IPS-NIHi7 (cell line): ENCODE results near the gene PPARG.
"Not testable (repeated sequence)": the region's sequence is repeated elsewhere in the genome, so short reads cannot be mapped to it uniquely, and the experiment has no call there.

Experiments
- DNase-seq: peaks from one replicate; pipeline ENCODE4 v3.0.0; 2012; ENCODE audit warnings: mixed read lengths; ENCODE audit errors: extremely low spot score

The PPARG gene

GRCh38 chr3:12440927-12441714 lies 152.3 kb downstream of the PPARG start:
- DNase-seq: no peak

- no peak for DNase-seq
Measured at GRCh38 chr3:12442654-12443501, 154.0 kb downstream of the PPARG start.

GRCh38 chr3:12443781-12444522 lies 155.1 kb downstream of the PPARG start:
- no peak for DNase-seq

- peak; percentile 80 for DNase-seq
Measured at GRCh38 chr3:12444582-12445471, 156.0 kb downstream of the PPARG start.

DNA sequence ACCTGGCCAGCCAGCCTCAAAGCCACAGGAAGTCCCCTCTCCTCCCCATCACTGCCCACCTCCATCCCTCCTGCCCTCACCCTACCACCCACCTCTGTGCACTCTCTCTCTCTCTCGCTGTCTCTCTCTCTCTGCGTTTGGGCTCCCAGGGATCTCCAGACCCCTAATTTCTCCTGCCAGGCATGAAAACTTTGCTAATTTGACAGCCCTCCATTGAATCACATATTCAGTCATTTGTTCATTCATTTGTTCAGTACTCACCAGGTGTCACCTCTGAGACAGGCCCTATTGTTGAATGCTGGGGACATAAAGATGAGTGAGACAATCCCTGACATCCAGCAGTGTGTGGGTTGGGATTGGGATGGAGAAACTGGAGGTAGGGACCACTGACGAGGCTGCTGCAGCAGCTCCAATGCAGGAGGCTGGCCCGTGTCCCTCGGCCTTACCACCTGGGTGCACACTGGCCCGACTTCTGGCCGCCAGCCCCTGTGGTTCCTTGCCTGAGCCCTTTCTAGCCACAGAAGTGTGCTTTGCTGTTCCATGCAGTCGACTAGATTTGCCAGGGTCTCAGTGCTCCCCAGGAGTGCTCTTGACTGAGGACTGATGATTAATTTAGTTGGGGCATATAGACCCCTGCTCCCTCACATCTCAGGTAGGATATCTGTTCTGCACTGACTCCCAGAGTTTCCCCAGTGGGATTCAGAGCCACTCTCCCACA lies 156.8 kb downstream of the PPARG start:
- no peak for DNase-seq

- no peak for DNase-seq
Measured at GRCh38 chr3:12446298-12446697, 157.4 kb downstream of the PPARG start.

DNA sequence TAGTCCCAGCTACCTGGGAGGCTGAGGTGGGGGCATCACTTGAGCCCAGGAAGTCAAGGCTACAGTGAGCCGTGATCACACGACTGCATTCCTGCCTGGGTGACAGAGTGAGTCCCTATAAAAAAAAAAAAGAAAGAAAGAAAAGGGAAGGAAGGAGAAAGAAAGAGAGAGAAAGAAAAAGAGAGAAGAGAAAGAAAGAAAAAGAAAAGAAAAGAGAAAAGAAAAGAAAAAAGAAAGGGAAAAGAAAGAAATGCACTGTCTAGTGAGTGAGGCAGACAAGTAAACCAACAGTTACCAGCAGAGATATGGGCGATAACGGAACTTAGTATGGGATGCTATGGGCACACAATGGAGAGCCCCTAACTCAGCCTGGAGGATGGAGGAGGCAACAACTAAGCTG lies 158.2 kb downstream of the PPARG start:
- DNase-seq: no peak

- peak; percentile 51 for DNase-seq
Measured at GRCh38 chr3:12448404-12449202, 159.7 kb downstream of the PPARG start.

DNA sequence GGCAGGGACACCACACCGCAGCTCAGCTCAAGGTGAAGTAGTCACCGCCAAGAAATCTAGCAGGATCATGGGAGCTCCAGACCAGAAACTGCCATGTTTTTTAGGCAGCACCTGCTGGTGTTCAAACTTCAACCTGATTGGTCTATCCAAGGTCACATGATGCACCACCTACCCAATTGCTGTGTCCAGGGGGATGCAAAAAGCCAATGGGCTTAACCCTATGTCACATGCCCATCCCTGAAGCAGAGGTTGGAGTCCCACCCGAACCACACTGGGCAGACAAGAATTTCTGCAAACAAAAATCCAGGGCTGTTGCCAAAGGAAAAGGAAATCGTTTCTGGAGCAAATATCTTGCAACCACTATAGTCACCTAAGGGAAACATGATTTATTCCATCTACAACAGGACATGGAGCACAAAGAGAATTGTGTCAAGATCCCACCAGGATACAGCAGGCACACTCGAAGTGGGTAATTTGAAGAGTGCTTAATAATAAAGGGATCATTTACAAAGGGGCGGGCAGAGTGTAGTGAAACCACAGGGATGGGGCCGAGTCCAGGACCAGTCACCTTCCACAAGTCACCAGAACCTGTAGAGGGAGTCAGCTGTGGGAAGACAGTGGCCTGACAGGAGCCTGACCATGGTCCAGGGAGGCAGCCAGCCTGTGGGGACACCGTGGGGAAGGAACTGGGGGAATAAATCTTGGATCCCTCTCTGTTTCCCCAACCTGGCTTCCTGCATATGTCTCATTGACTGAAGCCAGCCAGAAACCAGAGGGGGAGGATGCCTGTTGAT lies 161.2 kb downstream of the PPARG start:
- no peak for DNase-seq

- DNase-seq: no peak
Measured at GRCh38 chr3:12451481-12451880, 162.6 kb downstream of the PPARG start.

- no peak for DNase-seq
Measured at GRCh38 chr3:12451960-12452359, 163.1 kb downstream of the PPARG start.

- DNase-seq: no peak
Measured at GRCh38 chr3:12452361-12453330, 163.8 kb downstream of the PPARG start.

- no peak for DNase-seq
Measured at GRCh38 chr3:12454076-12454815, 165.4 kb downstream of the PPARG start.

DNA sequence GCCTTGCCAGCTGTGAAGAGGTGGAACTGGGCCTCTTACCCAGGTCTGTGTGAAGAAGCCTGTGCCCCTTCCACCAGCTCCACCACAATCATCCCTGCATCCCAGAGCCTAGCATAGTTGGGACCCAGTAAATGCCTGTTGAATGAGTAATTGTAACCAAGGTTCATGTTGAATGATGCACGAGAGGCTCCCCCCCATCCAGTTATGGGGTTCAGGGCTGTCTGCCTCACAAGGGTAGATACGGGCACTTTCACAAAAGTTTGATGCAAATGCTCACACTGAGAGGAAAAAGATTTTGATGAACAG lies 165.9 kb downstream of the PPARG start:
- no peak for DNase-seq

DNA sequence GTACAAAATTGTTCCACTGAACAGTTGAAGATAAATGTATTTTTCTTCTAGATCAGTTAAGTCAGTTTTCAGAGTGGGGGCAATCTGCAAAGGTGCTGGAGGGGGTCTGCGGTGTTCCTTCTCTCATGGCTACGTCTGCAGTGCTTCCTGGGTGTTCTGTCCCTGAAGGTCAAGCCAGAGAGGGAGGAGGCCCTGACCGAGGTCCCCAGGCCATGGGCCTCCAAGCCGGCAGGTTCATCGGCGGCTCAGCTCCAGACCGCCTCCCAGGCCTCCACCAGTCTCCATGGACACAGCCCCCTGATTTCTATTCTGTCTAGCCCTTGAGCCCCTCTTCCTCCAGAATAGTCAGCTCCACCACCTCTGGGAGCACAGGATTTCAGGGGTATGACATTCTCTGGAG lies 166.9 kb downstream of the PPARG start:
- DNase-seq: no peak

- DNase-seq: no peak
Measured at GRCh38 chr3:12456441-12456840, 167.6 kb downstream of the PPARG start.

DNA sequence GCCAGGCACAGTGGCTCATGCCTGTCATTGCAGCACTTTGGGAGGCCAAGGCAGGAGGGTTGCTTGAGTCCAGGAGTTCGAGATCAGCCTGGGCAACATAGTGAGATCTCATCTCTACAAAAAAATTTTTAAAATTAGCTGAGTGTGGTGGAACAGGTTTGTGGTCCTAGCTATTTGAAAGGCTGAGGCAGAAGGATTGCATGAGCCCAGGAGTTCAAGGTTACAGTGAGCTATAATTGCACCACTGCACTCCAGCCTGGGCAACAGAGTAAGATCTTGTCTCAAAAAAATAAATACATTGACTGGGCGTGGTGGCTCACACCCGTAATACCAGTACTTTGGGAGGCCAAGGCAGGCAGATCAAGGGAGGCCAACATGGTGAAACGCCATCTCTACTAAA lies 168.5 kb downstream of the PPARG start:
- not testable (repeated sequence) for DNase-seq
